Left renal pelvis (tissue), 4 donors: Measurements from ENCODE around the gene EVC. TPM values are rescaled to one million over a fixed set of nuclear protein-coding genes. Genes with fewer than 3 reads are reported as not detected.
A peak's percentile ranks its signal among the peaks of the same experiment; 100 is the strongest.
"Not testable (repeated sequence)": the region's sequence is repeated elsewhere in the genome, so short reads cannot be mapped to it uniquely, and the experiment has no call there.

Experiments used
- DNase-seq, 4 donors: peaks; one replicate each; pipeline ENCODE4 v3.0.0-alpha.2; 2013; ENCODE audit warnings: low read depth in 4 of 4, low spot score in 3 of 4
- polyA plus RNA-seq, 4 donors: library from polyadenylated mRNA; unstranded; fragments of 120-200 nt; gene quantifications; one replicate each; pipeline ENCODE4 v1.2.1, GENCODE V29; 2013; ENCODE audit not compliant: insufficient read length in 4 of 4

The EVC gene
- polyA plus RNA-seq, 4 donors, result 29.2 to 47.9 (median 39.8) TPM

GRCh38 chr4:5707778-5708448, 3.1 kb upstream of the EVC start:
- no peak for DNase-seq

DNA sequence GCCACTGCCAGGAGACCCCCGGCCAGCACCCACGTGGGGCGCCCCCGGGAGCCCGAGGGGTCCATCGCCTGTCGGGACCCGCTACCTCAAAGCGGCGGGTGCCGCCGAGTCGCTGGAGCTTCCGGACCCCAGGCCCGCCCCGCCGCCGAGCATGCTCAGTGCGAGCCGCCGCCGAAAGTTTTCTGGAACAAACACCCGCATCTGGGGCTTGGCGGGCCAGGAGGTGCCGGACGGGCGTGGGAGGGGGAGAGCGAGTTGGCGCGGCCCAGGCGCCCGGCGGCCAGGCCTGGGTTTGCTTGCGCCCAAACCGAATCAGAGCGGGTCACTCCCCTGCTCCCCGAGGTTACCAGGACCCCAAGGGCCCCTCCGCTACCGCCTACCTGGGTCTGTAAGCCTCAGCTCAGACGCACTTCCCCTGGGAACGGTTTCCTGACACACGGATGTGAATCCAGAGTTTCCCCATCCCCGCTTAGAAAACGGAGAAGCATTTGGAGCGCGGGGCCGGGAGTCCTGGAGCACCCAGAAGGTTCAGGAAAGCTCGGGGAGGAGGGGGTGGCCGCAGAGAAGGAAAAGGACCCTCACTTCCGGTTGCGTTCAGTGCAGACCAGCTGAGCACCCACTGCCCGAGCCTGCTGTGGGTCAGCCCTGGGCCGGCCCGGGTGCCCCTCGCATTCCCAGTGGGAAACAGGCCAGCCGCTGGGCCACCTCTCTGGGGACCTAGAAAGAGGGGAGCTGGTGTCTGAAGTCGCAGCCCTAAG, 2.4 kb upstream of the EVC start, which contains the start of gene EVC2:
Gene EVC2 (minus strand): TSS at position 111 of the 758 bp plus-strand sequence. CDS start 46 bp downstream, at position 65.
- DNase-seq, result no peak

GRCh38 chr4:5709207-5709575, 1.8 kb upstream of the EVC start:
- no peak for DNase-seq

DNA sequence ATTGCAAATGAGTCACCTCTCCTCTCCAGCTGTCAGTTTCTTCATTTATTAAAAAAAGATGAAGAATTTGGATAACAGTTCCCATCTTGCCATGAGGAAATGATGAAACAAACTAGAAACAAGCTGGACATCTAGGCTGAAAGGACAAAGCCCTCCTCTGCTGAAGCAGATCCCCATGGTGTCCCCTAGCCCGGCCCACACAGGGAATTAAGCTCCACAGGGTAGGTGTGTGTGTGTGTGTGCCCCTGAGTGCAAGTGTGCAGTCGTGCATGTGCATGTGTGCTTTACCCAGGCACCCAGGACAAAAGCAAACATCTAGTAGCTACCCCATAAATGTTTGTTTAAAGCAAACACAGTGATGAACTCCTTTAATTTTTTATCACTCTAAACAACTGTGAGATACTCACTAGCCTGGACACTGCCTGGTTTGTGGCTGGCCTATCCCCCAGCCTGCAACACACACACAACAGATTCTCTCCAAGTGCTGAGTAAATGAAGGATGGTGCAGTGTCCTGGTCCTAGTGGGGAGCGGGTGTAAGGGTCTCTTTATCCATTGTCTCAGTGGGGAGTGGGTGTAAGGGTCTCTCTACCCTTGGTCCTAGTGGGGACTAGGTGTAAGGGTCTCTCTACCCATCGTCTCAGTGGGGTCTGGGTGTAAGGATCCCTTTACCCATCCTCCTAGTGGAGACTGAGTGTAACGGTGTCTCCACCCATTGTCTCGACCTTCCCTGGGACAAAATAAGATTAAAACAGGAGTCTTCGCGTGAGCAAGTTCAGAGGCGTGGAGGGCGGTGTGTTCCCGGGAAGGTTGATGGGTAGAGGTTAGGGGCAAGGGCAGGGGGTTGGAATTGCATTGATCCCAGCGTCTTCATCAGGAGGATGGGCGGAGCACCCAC, 688 bp upstream of the EVC start:
- no peak for DNase-seq

GRCh38 chr4:5711479-5712184, 631 bp downstream of the EVC start:
- no peak for DNase-seq

GRCh38 chr4:5712517-5712916, 1.5 kb downstream of the EVC start:
- no peak for DNase-seq

GRCh38 chr4:5712931-5713330, 1.9 kb downstream of the EVC start:
- DNase-seq, result no peak

DNA sequence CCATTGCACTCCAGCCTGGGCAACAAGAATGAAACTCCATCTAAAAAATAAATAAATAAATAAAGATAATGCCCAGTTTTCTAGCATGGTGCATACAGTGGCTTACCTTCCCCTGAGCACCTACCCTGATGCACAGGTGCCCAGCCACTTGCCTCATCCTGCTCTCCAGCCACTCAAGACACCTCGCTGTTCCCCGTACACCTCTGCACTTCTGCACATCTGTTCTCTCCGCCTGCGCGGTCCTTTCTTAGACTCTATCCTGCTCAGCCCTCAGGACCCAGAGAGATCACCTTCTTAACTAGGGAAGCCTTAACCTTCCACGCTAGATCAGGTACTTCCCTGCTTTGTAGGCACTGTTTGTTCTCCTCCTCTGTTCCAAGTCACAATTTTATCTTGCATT, 2.9 kb downstream of the EVC start:
- DNase-seq, result no peak

DNA sequence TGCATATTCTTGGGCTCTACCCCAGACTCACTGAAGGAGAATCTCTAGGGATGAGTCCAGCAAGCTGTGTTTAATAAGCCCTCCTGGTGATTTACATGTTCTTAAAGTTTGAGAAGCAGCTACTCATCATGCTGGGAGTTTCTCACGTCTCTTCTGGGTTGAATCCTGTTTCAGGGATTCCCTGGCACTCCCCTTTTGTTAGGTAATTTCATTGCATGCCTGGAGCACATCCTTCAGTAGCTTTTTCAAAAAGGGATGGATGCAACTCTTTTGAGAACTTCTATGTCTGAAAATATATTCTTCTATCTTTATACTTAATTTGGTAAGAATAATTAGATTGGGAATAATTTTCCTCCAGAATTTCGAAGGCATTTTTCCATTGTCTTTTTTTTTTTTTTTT, 4.4 kb downstream of the EVC start:
- DNase-seq, result no peak

- no peak for DNase-seq
Observed at GRCh38 chr4:5716391-5716790, 5.4 kb downstream of the EVC start.

DNA sequence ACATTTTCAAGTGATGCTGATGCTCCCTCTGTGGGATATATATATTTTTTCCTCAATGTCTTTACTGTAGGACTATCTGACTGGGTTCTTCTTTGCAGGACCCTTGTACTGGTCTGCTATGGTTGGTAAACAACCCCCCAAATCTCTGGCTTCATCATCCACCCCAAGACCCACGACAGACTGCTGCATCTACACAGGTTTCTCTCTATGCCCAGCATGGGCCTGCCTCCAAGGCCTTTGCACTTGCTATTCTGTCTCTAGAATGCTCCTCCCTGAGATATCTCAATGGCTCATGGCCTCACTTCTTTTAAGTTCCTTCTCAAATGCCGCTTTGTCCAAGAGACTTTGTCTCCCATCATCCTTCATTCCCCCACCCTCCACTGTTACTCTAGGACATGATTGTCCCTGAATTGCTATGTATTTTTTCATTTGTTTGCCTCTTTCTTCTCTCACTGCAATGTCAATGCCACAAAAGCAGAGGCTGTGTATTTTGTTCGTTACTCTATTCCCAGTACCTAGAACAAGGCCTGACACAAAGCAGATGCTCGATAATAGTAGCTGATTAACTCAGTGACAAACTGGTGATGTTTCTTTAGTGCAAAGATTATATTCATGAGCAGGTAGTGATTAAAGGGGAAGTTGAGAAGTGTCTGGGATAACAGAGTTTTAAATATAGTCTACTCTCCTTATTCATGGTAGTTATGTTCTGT, 6.6 kb downstream of the EVC start:
- no peak for DNase-seq

GRCh38 chr4:5718411-5718810, 7.4 kb downstream of the EVC start:
- no peak for DNase-seq

DNA sequence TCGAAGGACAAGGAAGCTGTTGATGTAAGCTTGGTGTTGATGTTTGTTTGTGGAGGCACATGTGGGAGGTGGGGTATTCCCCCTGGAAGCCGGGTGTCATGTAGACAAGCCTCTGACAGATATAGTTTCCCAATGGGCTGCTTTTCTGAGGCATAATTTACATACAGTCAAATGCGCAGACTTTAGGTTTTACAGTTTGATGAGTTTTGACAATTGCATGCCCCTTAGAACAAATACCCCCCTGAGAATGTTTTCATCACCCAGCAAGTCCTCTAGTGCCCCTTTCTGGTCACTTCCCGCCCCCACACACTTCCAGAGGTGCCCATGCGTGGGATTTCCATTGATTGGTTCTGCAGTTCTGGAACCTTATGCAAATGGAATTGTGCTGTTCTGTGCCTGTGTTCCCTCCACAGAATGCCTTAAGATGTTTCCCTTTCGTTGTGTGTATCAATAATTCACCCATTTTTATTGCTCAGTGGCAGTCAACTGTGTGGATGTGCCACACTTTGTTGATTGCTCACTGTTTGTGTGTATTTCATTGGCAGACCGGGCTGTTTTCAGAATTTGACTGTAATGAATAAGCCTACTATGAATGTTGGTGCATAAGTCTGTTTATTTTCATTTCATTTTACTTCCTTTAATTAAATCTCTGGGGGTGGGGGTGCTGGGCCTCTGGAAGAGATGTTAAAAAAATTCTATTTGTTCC, 8.5 kb downstream of the EVC start:
- no peak for DNase-seq

- DNase-seq, result no peak
Observed at GRCh38 chr4:5720157-5720850, 9.3 kb downstream of the EVC start.

DNA sequence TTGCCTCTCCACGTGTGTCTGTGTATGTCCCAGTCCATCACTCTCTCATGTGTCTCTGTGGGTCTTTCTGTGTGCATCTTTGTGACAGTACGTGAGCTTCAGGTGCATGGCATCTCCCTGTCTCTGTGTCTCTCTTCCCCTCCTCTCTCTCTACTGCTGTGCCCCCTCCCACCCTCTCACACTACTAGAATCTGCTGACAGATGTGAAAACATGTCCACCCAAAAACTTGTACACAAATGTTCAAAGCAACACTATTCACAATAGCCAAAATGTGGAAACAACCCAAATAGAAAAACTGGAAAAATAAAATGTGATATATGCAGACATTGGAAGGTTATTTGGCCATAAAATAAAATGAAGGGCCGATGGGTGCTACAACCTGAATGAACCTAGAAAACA, 10.0 kb downstream of the EVC start:
- no peak for DNase-seq

DNA sequence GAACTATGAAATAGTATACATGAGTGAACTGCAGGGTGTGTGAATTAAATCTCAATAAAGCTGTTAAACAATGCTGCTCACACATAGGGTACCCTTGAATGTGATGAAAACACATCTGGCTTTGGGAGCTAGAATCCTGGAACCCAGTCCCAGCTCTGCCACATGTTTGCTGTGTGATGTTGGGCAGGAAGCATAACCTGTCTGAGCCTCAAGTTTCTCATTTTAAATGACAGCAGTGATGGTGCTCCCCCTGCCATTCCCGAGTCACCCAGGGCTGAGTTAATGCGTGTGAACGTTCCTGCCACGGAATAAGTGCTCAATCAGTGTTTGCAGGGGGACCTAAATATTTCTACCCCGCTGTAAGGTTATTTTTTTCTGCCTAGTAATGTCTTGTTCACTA, 10.9 kb downstream of the EVC start:
- DNase-seq, result no peak

GRCh38 chr4:5722328-5722727, 11.3 kb downstream of the EVC start:
- DNase-seq, result peak in 1 of 4 donors; percentile 58

GRCh38 chr4:5724377-5724776, 13.4 kb downstream of the EVC start:
- no peak for DNase-seq

DNA sequence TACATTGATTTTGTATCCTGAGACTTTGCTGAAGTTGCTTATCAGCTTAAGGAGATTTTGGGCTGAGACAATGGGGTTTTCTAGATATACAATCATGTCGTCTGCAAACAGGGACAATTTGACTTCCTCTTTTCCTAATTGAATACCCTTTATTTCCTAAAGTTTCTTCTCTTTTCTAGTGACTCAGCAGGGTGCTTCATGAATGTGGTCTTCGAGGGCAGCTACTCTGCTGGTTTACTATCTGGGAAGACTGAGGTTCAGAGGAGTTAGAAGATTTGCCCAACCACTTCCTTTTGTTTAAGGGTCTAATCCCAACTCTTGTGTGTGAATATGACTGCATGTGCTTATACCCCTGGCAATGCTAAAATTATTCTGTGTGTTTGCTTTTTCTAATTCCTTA, 17.4 kb downstream of the EVC start:
- DNase-seq, result not testable (repeated sequence)
